Liver (tissue), 9 donors: ENCODE measurements around the gene KCNQ4. TPM values are rescaled to one million over a fixed set of nuclear protein-coding genes. Genes with fewer than 3 reads are reported as not detected.

Source experiments
- DNase-seq: peaks from one replicate; pipeline ENCODE4 v3.0.0-alpha.2; 2017; ENCODE audit warnings: low spot score
- H3K27ac ChIP-seq, 2 donors: one replicate each; pipeline ENCODE4 v1.7.0; 2013; ENCODE audit warnings: inconsistent platforms in 2 of 2, low read length in 2 of 2, control low read depth in 1 of 2, low read depth in 1 of 2, mild to moderate bottlenecking in 1 of 2
- H3K27me3 ChIP-seq, 4 donors: one replicate each; pipeline versions ENCODE4 v1.6.1 to v1.7.0; 2013; ENCODE audit warnings: low read length in 3 of 4, inconsistent platforms in 1 of 4, mild to moderate bottlenecking in 1 of 4, moderate library complexity in 1 of 4; ENCODE audit not compliant: control insufficient read depth in 4 of 4, insufficient read depth in 4 of 4
- H3K36me3 ChIP-seq, 4 donors: one replicate each; pipeline versions ENCODE4 v1.6.1 to v1.7.0; 2013; ENCODE audit warnings: low read length in 3 of 4, mild to moderate bottlenecking in 3 of 4, low read depth in 1 of 4, moderate library complexity in 1 of 4; ENCODE audit not compliant: control insufficient read depth in 4 of 4, insufficient read depth in 3 of 4
- H3K4me1 ChIP-seq, 4 donors: one replicate each; pipeline versions ENCODE4 v1.6.1 to v1.7.0; 2013; ENCODE audit warnings: low read length in 3 of 4, mild to moderate bottlenecking in 3 of 4, moderate library complexity in 1 of 4; ENCODE audit not compliant: control insufficient read depth in 4 of 4, insufficient read depth in 4 of 4
- H3K4me3 ChIP-seq, 3 donors: one replicate each; pipeline versions ENCODE4 v1.6.1 to v1.7.0; 2013; ENCODE audit warnings: low read length in 3 of 3, control low read depth in 1 of 3, low read depth in 1 of 3, mild to moderate bottlenecking in 1 of 3
- H3K9ac ChIP-seq, 2 donors: one replicate each; pipeline ENCODE4 v1.7.0; 2013; ENCODE audit warnings: low read length in 2 of 2, mild to moderate bottlenecking in 2 of 2, moderate library complexity in 2 of 2, control low read depth in 1 of 2, low read depth in 1 of 2
- H3K9me3 ChIP-seq, 4 donors: one replicate each; pipeline versions ENCODE4 v1.6.1 to v1.7.0; 2013; ENCODE audit warnings: low read length in 3 of 4; ENCODE audit not compliant: control insufficient read depth in 4 of 4
- EGR1 ChIP-seq, 2 donors: IDR thresholded peaks; 2 replicates each; pipeline ENCODE4 v1.6.1; 2016 to 2018; ENCODE audit warnings: antibody characterized with exemption in 2 of 2, low read depth in 2 of 2
- FOXA1 ChIP-seq: IDR thresholded peaks from 2 replicates; pipeline ENCODE4 v1.6.1; 2016; ENCODE audit warnings: antibody characterized with exemption
- FOXA2 ChIP-seq: IDR thresholded peaks from 2 replicates; pipeline ENCODE4 v1.6.1; 2016; ENCODE audit warnings: antibody characterized with exemption
- GABPA ChIP-seq, 2 donors: IDR thresholded peaks in 1 of 2; conservative IDR thresholded peaks in 1 of 2; 2 replicates each; pipeline ENCODE4 v1.6.1; 2016; ENCODE audit warnings: antibody characterized with exemption in 2 of 2, mild to moderate bottlenecking in 1 of 2, moderate library complexity in 1 of 2
- HNF4A ChIP-seq, 2 donors: conservative IDR thresholded peaks; 2 replicates each; pipeline ENCODE4 v1.6.1; 2016; ENCODE audit warnings: antibody characterized with exemption in 2 of 2, mild to moderate bottlenecking in 2 of 2
- HNF4G ChIP-seq: IDR thresholded peaks from 2 replicates; pipeline ENCODE4 v1.6.1; 2016; ENCODE audit warnings: antibody characterized with exemption
- JUND ChIP-seq, 2 donors: IDR thresholded peaks; 2 replicates each; pipeline ENCODE4 v1.6.1; 2016; ENCODE audit warnings: antibody characterized with exemption in 2 of 2
- MAX ChIP-seq: IDR thresholded peaks from 2 replicates; pipeline ENCODE4 v1.6.1; 2016; ENCODE audit warnings: antibody characterized with exemption
- NR2F2 ChIP-seq: IDR thresholded peaks from 2 replicates; pipeline ENCODE4 v1.6.1; 2016; ENCODE audit warnings: antibody characterized with exemption
- RAD21 ChIP-seq, 2 donors: IDR thresholded peaks; 2 replicates each; pipeline ENCODE4 v1.6.1; 2016; ENCODE audit warnings: antibody characterized with exemption in 2 of 2, mild to moderate bottlenecking in 2 of 2
- REST ChIP-seq: IDR thresholded peaks from 2 replicates; pipeline ENCODE4 v1.6.1; 2016; ENCODE audit warnings: antibody characterized with exemption, mild to moderate bottlenecking
- RXRA ChIP-seq, 2 donors: IDR thresholded peaks; 2 replicates each; pipeline ENCODE4 v1.6.1; 2017 to 2018; ENCODE audit warnings: antibody characterized with exemption in 2 of 2, mild to moderate bottlenecking in 1 of 2
- SP1 ChIP-seq: IDR thresholded peaks from 2 replicates; pipeline ENCODE4 v1.6.1; 2018; ENCODE audit warnings: antibody characterized with exemption, mild to moderate bottlenecking
- TAF1 ChIP-seq: conservative IDR thresholded peaks from 2 replicates; pipeline ENCODE4 v1.6.1; 2016; ENCODE audit warnings: antibody characterized with exemption, mild to moderate bottlenecking
- YY1 ChIP-seq: IDR thresholded peaks from 2 replicates; pipeline ENCODE4 v1.6.1; 2016; ENCODE audit warnings: antibody characterized with exemption, mild to moderate bottlenecking
- ZBTB33 ChIP-seq: IDR thresholded peaks from 2 replicates; pipeline ENCODE4 v1.6.1; 2016; ENCODE audit warnings: antibody characterized with exemption
- WGBS: extraction: QIAGEN DNeasy Blood & Tissue Kit; methylation state at CpG from one replicate; pipeline ENCODE4 v1.1.7; 2013; 5-methylcytosine and 5-hydroxymethylcytosine counted together
- polyA plus RNA-seq, 2 donors: library from polyadenylated mRNA; stranded (reverse) in 1 of 2; unstranded in 1 of 2; fragments of 200-250 nt in 1 of 2; fragments of >200 nt in 1 of 2; fragmentation: Nextera tagmentation in 1 of 2; extraction: Ambion mirVana in 1 of 2; gene quantifications; one replicate each; pipeline versions ENCODE4 v1.2.1 to v1.2.3, GENCODE V29; 2013 to 2015
- total RNA-seq, 2 donors: library from RNA; depleted of rRNA; stranded (reverse); fragments of >200 nt; gene quantifications; one replicate each; pipeline ENCODE4 v1.2.3, GENCODE V29; 2014
- TF ChIP-seq, protein P1 (sequence below): IDR thresholded peaks from 2 replicates; pipeline ENCODE4 v1.6.1; 2016; ENCODE audit warnings: antibody characterized with exemption
- TF ChIP-seq, protein P2 (sequence below): fragments of 150-350 bp; IDR thresholded peaks from 2 replicates; pipeline ENCODE4 v1.5.1; 2017; ENCODE audit warnings: improper control_type of control experiment, low read depth, low read length; ENCODE audit not compliant: missing input control
- donor health status: healthy.
- donor health status: healthy.
- donor health status: healthy.
- donor health status: healthy.
- donor health status: healthy.

Gene KCNQ4
- total and polyA plus RNA-seq, 4 donors = 0.10 to 2.1 (median 0.27) TPM

GRCh38 chr1:40860706-40861223, 77.2 kb downstream of the KCNQ4 start:
- Histone ChIP-seq H3K4me3 (peak overlapping the region; percentile 3 to 76 (median 75)), H3K27ac (peak overlapping the region; percentile 89 to 92)
- DNase-seq = no peak

More at GRCh38 chr1:40860706-40861223, 77.2 kb downstream of the KCNQ4 start:
- H3K9ac ChIP-seq = peak overlapping the region; percentile 49 to 63
- H3K4me1 ChIP-seq = peaks cover 4 to 15% (median 12%) of the 10 kb centered on the region in 4 donors
- H3K36me3 ChIP-seq = no peaks in the 10 kb centered on the region
- TF ChIP-seq, protein P1, sequence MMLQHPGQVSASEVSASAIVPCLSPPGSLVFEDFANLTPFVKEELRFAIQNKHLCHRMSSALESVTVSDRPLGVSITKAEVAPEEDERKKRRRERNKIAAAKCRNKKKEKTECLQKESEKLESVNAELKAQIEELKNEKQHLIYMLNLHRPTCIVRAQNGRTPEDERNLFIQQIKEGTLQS = no peak
- no peak for TF ChIP-seq GABPA (IDR thresholded peaks at IDR 0.05 in 1 of 2, conservative IDR thresholded peaks at IDR 0.05 in 1 of 2)
- no peak for TF ChIP-seq MAX
- no peak for TF ChIP-seq FOXA1
- TF ChIP-seq RXRA (IDR thresholded peaks at IDR 0.05) = peak; percentile 46 to 61
- TF ChIP-seq HNF4A (conservative IDR thresholded peaks at IDR 0.05) = peak in 1 of 2 donors; percentile 58
- no peak for TF ChIP-seq HNF4G
- TF ChIP-seq SP1 = no peak
- TF ChIP-seq EGR1 (IDR thresholded peaks at IDR 0.05; ENCODE audit: low read depth in 2 of 2) = no peak
- TF ChIP-seq JUND (IDR thresholded peaks at IDR 0.05) = no peak
- TF ChIP-seq FOXA2 = no peak
- TF ChIP-seq REST = peak; percentile 24
- TF ChIP-seq ZBTB33 = no peak
- TF ChIP-seq RAD21 (IDR thresholded peaks at IDR 0.05) = peak in 1 of 2 donors; percentile 33
- peak; percentile 53 for TF ChIP-seq YY1
- TF ChIP-seq, protein P2, sequence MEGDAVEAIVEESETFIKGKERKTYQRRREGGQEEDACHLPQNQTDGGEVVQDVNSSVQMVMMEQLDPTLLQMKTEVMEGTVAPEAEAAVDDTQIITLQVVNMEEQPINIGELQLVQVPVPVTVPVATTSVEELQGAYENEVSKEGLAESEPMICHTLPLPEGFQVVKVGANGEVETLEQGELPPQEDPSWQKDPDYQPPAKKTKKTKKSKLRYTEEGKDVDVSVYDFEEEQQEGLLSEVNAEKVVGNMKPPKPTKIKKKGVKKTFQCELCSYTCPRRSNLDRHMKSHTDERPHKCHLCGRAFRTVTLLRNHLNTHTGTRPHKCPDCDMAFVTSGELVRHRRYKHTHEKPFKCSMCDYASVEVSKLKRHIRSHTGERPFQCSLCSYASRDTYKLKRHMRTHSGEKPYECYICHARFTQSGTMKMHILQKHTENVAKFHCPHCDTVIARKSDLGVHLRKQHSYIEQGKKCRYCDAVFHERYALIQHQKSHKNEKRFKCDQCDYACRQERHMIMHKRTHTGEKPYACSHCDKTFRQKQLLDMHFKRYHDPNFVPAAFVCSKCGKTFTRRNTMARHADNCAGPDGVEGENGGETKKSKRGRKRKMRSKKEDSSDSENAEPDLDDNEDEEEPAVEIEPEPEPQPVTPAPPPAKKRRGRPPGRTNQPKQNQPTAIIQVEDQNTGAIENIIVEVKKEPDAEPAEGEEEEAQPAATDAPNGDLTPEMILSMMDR = no peak
- TF ChIP-seq TAF1 = no peak
- peak; percentile 36 for TF ChIP-seq NR2F2
- 11% methylated on average over 10 of the region's 10 CpGs for WGBS
- no peaks in the 10 kb centered on the region for H3K9me3 ChIP-seq
- no peaks in the 10 kb centered on the region for H3K27me3 ChIP-seq
